DOHH2 (cell line): ENCODE results near the gene EVA1C.

Experiments used
- EZH2phosphoT487 ChIP-seq: fragments of 200-600 bp; sonication (generic); IDR thresholded peaks from 2 replicates; pipeline ENCODE4 v1.6.1; 2017; ENCODE audit warnings: borderline replicate concordance, mild to moderate bottlenecking, antibody characterized with exemption, low read length, moderate library complexity, mixed read lengths
- TF ChIP-seq, protein P1 (sequence below): fragments of 200-600 bp; sonication (generic); IDR thresholded peaks from one replicate; pipeline ENCODE4 v1.5.1; 2014; ENCODE audit warnings: antibody characterized with exemption, mild to moderate bottlenecking, low read depth, low read length; ENCODE audit not compliant: poor library complexity, severe bottlenecking

DNA sequence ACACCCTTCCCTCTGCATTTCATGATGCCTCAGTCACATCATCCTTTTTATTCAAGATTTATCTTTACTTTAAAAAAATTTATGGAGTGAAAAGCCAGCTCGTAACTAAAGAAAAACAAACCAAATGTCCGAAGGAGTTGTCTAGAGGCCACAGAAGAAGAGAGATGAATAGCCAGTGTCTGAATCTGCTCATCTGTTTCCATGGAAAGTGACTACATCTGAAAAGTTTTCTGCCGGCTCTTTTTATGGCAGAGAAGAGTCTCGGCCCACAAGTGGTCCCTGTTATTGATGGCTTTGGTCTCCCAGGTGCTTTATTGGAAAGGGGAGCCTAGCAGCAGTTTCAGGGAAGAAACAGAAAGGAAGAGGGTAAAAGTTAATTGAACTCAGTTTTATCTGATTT lies 5.6 kb downstream of the EVA1C start:
- TF ChIP-seq, protein P1, sequence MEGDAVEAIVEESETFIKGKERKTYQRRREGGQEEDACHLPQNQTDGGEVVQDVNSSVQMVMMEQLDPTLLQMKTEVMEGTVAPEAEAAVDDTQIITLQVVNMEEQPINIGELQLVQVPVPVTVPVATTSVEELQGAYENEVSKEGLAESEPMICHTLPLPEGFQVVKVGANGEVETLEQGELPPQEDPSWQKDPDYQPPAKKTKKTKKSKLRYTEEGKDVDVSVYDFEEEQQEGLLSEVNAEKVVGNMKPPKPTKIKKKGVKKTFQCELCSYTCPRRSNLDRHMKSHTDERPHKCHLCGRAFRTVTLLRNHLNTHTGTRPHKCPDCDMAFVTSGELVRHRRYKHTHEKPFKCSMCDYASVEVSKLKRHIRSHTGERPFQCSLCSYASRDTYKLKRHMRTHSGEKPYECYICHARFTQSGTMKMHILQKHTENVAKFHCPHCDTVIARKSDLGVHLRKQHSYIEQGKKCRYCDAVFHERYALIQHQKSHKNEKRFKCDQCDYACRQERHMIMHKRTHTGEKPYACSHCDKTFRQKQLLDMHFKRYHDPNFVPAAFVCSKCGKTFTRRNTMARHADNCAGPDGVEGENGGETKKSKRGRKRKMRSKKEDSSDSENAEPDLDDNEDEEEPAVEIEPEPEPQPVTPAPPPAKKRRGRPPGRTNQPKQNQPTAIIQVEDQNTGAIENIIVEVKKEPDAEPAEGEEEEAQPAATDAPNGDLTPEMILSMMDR = no peak
- TF ChIP-seq EZH2phosphoT487 = no peak
